Endometrial microvascular endothelial cells (primary cell): ENCODE measurements around the gene RHOBTB3. TPM values are rescaled to one million over a fixed set of nuclear protein-coding genes. Genes with fewer than 3 reads are reported as not detected.

Experiments
- in situ Hi-C: cut with HindIII; loops from 2 replicates; pipeline ENCODE4 v1.10.0; 2017; ENCODE audit warnings: low sequenced_read_pairs, low pct_unique_long_range_greater_than_20kb; ENCODE audit errors: inconsistent ontology term
- total RNA-seq: library from RNA; depleted of rRNA; stranded (reverse); fragments of >200 nt; gene quantifications from one replicate; pipeline ENCODE4 v1.2.3, GENCODE V29; 2015; ENCODE audit errors: inconsistent ontology term

Gene RHOBTB3
- total RNA-seq, 1 donor from 2014 or later: 92.9 TPM

DNA sequence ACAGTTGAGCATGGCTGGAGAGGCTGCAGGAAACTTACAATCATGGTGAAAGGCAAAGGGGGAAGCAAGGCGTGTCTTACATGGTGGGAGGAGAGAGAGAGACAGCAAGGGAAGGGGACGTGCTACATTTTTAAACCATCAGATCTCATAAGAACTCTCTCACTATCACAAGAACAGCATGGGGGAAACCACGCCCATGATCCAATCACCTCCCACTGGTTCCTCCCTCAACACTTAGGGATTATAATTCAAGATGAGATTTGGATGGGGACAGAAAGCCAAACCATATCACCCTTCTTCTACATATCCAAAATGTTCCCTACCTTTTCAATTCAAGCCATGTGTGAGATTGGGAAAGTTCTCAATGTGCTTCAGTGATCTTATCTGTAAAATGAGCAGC, 114.3 kb downstream of the RHOBTB3 start:
- in situ Hi-C loops: loop anchor here (25.0 kb wide), 1 partner anchor 183 kb away; no protein-coding TSS in a partner anchor

Other genes with a start within 250 kb of the RHOBTB3 start
- gene SKIC3, start 176.4 kb upstream of the RHOBTB3 start, total RNA-seq: 83.2 TPM
- gene ARSK, start 176.2 kb upstream of the RHOBTB3 start, total RNA-seq: 7.5 TPM
- 0.84 TPM for gene GPR150, start 111.2 kb upstream of the RHOBTB3 start, total RNA-seq
- 0.84 TPM for gene RFESD, start 84.6 kb upstream of the RHOBTB3 start, total RNA-seq
- not detected for gene SPATA9, start 48.3 kb upstream of the RHOBTB3 start, total RNA-seq
- 59.8 TPM for gene GLRX, start 91.4 kb downstream of the RHOBTB3 start, total RNA-seq
- gene ELL2, start 230.5 kb downstream of the RHOBTB3 start, total RNA-seq: 47.2 TPM